ENCODE results near the gene DHX58. TPM values are rescaled to one million over a fixed set of nuclear protein-coding genes. Genes with fewer than 3 reads are reported as not detected.
"Not testable (repeated sequence)": the region's sequence is repeated elsewhere in the genome, so short reads cannot be mapped to it uniquely, and the experiment has no call there.

DHX58 gene
- 10 to 100 TPM in 1 of 2 donors, 1 to 10 TPM in 1; 9.9 to 13.0 TPM for total RNA-seq
- long read RNA-seq, donor 1, partial matches to known transcripts = 0 of 3 reads
- long read RNA-seq, donor 1, other reads (novel, unspliced or antisense) = 1 of 3 reads
- long read RNA-seq, donor 2, transcript DHX58-201 (14 exons, 2,617 nt) = major isoform, 9 of 28 reads
- long read RNA-seq, donor 2, partial matches to known transcripts = 7 of 28 reads
- long read RNA-seq, donor 2, other reads (novel, unspliced or antisense) = 12 of 28 reads

DNA sequence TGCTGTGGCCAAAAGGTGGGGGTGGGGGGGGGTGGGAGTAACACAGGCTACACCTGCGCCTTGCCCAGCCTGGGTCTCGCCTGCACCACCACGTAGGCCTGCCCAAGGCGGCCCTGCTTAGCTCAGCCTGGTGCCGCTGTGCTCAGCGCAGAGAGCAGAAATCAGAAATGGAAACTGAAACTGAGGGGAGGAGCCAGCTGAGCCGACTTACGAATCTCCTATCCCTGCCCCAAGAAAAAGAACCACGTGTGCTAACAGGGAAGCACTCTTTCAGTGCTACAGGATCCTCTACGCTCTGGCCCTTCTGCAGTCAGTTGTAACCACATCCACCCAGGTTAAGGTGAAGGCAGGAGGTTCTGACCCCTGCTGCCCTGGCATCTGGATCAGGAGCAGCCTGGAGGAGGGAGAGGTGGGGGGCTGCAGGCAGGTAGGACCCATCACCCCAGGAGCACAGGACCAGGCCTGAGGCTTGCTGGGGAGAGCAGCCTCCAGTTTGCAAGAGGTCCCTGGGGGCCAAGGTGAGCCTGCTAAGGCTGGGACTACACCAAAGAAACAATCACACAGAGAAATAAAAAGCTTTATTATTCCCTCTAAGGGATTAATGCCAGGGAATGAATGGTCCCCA lies at the start of gene DHX58:
DHX58 (minus strand) TSS at position 163 of the 625 bp plus-strand sequence. CDS start 822 bp downstream, outside the sequence.
- DNase-seq (ENCODE audit: low spot score) = no peak
- intact Hi-C loops (cut with DNase I) = loop anchor here in 1 of 2 donors (10.0 kb wide), 2 partner anchors 88 to 148 kb away; partner anchors contain the start of genes CNP and NKIRAS2

GRCh38 chr17:42160531-42160910 lies 48.0 kb upstream of the DHX58 start:
- DNase-seq (ENCODE audit: low spot score) = no peak
- intact Hi-C loops (cut with DNase I) = no loop called here

GRCh38 chr17:42159796-42160530 lies 47.4 kb upstream of the DHX58 start:
- intact Hi-C loops (cut with DNase I) = no loop called here
- DNase-seq (ENCODE audit: low spot score) = no peak

GRCh38 chr17:42155614-42156045 lies 43.1 kb upstream of the DHX58 start:
- intact Hi-C loops (cut with DNase I) = no loop called here
- no peak for DNase-seq (ENCODE audit: low spot score)

- intact Hi-C loops (cut with DNase I) = no loop called here
- DNase-seq (ENCODE audit: low spot score) = no peak
Measured at GRCh38 chr17:42153919-42154742, 41.6 kb upstream of the DHX58 start.

DNA sequence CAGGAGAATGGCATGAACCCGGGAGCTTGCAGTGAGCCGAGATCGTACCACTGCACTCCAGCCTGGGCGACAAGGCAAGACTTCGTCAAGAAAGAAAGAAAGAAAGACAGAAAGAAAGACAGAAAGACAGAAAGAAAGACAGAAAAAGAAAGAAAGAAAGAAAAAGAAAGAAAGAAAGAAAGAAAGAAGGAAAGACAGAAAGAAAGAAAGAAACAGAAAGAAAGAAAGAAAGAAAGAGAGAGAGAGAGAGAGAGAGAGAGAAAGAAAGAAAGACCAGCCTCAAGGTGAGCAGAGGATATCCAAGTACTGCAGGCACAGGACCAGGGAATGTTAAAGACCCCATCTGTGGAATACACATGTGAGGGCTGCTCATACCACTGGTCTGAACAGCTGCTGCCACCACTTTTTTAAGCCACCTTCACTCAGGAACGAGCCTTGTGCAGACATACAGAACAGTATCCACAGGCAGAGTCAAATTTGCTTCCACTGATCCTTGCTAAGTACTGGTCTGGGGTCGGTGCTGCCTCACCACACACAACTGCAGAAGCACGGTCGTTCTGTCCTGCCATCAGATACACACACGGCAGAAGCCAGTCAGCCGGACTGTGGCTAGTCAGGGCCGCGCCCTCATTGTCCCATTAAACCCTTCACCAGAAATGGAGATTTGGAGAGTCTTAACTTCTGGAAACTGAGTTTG lies 34.5 kb upstream of the DHX58 start:
- no peak for DNase-seq (ENCODE audit: low spot score)
- intact Hi-C loops (cut with DNase I) = no loop called here

- intact Hi-C loops (cut with DNase I); DNase-seq (ENCODE audit: low spot score): not testable (repeated sequence)
Measured at GRCh38 chr17:42143138-42143537, 30.6 kb upstream of the DHX58 start.

- no peak for DNase-seq (ENCODE audit: low spot score)
- intact Hi-C loops (cut with DNase I) = no loop called here
Measured at GRCh38 chr17:42142371-42142896, 29.9 kb upstream of the DHX58 start.

GRCh38 chr17:42141382-42141781 lies 28.9 kb upstream of the DHX58 start:
- intact Hi-C loops (cut with DNase I) = no loop called here
- DNase-seq (ENCODE audit: low spot score) = no peak

GRCh38 chr17:42140690-42141089 lies 28.2 kb upstream of the DHX58 start:
- DNase-seq (ENCODE audit: low spot score); intact Hi-C loops (cut with DNase I): not testable (repeated sequence)

GRCh38 chr17:42138749-42139492 lies 26.4 kb upstream of the DHX58 start:
- intact Hi-C loops (cut with DNase I) = no loop called here
- DNase-seq (ENCODE audit: low spot score) = no peak

DNA sequence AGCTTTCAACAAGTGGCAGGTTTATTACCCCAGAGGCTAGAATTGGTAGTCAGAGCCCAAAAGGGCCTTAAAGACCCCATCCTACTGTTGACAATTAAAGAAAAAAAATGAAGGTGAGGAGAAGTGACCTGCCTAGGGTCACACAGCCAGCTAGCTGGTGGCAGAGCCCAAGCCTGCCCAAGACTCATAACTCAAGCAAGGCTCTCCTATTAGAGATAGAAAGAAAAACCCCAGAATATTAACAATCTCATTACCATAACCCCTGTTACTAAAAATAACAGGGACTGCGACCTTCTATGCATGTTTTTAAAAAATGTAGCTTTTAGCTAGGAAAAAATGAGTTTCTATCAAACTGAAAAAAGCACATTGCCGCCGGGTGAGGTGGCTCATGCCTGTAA lies 24.1 kb upstream of the DHX58 start:
- intact Hi-C loops (cut with DNase I) = no loop called here
- DNase-seq (ENCODE audit: low spot score) = no peak

DNA sequence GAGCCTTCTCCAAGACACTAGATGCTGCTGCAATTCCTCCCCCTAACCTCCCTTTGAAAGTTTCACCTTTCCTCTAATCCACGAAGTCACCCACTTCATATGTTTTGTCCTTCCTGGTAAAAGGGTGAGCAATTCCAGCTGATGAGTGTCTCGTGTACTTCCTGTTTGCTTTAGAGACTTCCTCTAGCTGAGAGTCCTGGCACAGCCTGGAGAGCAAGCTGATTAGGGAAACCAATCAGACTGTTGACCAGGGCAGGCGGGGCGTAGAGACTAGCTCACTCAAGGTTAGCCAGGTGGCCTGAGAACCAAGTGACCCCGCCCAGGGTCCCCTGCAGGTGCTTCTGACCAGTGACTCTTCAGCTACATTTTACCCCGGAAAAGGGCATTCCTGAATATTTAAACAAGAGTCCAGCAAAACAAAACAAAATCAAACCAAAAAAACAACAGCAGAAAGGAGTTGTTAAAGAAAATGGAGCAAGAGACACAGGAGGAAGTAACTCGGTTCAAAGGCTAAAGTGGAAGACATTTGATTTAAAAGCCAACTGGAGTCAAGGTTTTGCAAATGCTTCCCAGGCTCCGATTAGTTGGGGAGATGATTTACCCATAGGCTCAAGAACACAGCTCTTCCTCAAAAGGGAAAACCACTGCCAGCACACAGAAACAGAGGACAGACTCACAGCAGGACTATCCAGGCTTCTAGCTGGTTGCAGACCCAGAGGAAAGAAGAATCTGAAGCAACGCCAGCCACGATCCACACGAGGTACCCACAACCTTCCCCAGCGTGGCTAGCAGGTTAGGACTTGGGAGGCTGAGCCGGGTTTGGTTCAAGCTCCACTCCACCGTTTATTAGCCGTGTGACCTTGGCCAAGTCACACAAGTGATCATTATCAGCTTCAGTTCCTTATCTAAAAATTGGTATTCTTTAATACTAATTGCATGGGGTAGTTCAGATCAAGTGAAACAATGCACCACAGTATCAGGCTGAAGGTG lies 23.4 kb upstream of the DHX58 start:
- intact Hi-C loops (cut with DNase I) = no loop called here
- no peak for DNase-seq (ENCODE audit: low spot score)

GRCh38 chr17:42135151-42135550 lies 22.6 kb upstream of the DHX58 start:
- no peak for DNase-seq (ENCODE audit: low spot score)
- intact Hi-C loops (cut with DNase I) = no loop called here

- intact Hi-C loops (cut with DNase I) = no loop called here
- DNase-seq (ENCODE audit: low spot score) = no peak
Measured at GRCh38 chr17:42133461-42134041, 21.0 kb upstream of the DHX58 start.

GRCh38 chr17:42132941-42133340 lies 20.4 kb upstream of the DHX58 start:
- DNase-seq (ENCODE audit: low spot score) = no peak
- intact Hi-C loops (cut with DNase I) = no loop called here
